Tibial artery (tissue), 4 donors: ENCODE data around the gene TSPAN4.

Experiments used
- DNase-seq, 2 donors: peaks; one replicate each; pipeline ENCODE4 v3.0.0-alpha.2; 2019
- H3K27ac ChIP-seq, 2 donors: fragments of 200-600 bp; sonication (generic) in 1 of 2; 1 replicate in 1 of 2; 2 replicates in 1 of 2; pipeline ENCODE4 v1.5.1; 2018 to 2019; ENCODE audit warnings: mild to moderate bottlenecking in 1 of 2
- H3K27me3 ChIP-seq, 2 donors: fragments of 200-600 bp; sonication (generic) in 1 of 2; one replicate each; pipeline versions ENCODE4 v1.5.1 to v1.6.0; 2016 to 2019
- H3K36me3 ChIP-seq, 3 donors: fragments of 200-600 bp; sonication (generic) in 2 of 3; one replicate each; pipeline ENCODE4 v1.5.1; 2016 to 2019; ENCODE audit warnings: mild to moderate bottlenecking in 2 of 3
- H3K4me1 ChIP-seq, 4 donors: fragments of 200-600 bp; sonication (generic) in 2 of 4; 1 replicate in 3 of 4; 2 replicates in 1 of 4; pipeline ENCODE4 v1.5.1; 2016 to 2019
- H3K4me3 ChIP-seq, 2 donors: fragments of 200-600 bp; sonication (generic) in 1 of 2; 1 replicate in 1 of 2; 2 replicates in 1 of 2; pipeline ENCODE4 v1.5.1; 2018 to 2019; ENCODE audit warnings: mild to moderate bottlenecking in 2 of 2
- H3K9me3 ChIP-seq, 3 donors: fragments of 200-600 bp; sonication (generic) in 1 of 3; one replicate each; pipeline ENCODE4 v1.5.1; 2016 to 2019
- intact Hi-C: fragments of 100-400 bp; cut with DNase I; formaldehyde crosslinking; loops from one replicate; pipeline ENCODE4 v1.15.0; 2023; ENCODE audit warnings: low total_unique reads
- TF ChIP-seq, protein P1 (sequence below), 2 experiments: fragments of 200-600 bp in 1 of 2; fragments of 450-650 bp in 1 of 2; IDR thresholded peaks; one replicate each; pipeline ENCODE4 v1.5.1; 2017 to 2019; ENCODE audit warnings: antibody characterized with exemption in 2 of 2, mild to moderate bottlenecking in 1 of 2, moderate library complexity in 1 of 2

TSPAN4 gene

DNA sequence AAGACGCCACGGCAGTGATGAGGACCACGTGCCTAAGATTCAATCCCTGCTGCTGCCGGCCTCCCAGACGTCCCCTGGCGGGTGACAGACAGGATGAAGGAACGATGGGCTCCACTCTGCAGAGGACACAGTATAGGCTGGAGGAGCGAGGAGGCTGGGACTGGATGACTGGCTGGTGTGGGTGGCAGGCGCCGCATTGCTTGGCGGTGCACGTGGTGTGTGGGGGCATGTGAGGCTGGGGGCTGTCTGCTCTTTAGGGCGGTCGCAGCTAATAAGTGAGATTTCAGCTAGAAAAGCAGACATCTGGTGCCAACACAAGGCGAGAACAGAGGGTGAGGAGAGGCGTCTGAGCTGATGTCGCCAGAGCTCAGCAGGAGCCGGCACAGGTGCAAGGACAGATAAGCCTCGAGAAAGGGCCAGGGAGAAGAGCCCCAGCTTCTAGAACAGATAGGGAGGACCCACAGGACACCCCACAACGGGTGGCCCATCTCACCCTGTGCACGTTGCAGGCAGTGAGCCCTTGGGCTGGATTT is 33.2 kb downstream of the TSPAN4 start:
- Histone ChIP-seq H3K4me3 (no peak overlapping the region), H3K27me3 (no peaks in the 10 kb centered on the region), H3K9me3 (no peaks in the 10 kb centered on the region), H3K27ac (no peak overlapping the region), H3K4me1 (no peaks in the 10 kb centered on the region), H3K36me3 (peaks cover 6 to 55% (median 15%) of the 10 kb centered on the region in 3 donors)
- no peak for DNase-seq
- TF ChIP-seq, protein P1, sequence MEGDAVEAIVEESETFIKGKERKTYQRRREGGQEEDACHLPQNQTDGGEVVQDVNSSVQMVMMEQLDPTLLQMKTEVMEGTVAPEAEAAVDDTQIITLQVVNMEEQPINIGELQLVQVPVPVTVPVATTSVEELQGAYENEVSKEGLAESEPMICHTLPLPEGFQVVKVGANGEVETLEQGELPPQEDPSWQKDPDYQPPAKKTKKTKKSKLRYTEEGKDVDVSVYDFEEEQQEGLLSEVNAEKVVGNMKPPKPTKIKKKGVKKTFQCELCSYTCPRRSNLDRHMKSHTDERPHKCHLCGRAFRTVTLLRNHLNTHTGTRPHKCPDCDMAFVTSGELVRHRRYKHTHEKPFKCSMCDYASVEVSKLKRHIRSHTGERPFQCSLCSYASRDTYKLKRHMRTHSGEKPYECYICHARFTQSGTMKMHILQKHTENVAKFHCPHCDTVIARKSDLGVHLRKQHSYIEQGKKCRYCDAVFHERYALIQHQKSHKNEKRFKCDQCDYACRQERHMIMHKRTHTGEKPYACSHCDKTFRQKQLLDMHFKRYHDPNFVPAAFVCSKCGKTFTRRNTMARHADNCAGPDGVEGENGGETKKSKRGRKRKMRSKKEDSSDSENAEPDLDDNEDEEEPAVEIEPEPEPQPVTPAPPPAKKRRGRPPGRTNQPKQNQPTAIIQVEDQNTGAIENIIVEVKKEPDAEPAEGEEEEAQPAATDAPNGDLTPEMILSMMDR (IDR thresholded peaks at IDR 0.05): no peak
- intact Hi-C loops: no loop called here

DNA sequence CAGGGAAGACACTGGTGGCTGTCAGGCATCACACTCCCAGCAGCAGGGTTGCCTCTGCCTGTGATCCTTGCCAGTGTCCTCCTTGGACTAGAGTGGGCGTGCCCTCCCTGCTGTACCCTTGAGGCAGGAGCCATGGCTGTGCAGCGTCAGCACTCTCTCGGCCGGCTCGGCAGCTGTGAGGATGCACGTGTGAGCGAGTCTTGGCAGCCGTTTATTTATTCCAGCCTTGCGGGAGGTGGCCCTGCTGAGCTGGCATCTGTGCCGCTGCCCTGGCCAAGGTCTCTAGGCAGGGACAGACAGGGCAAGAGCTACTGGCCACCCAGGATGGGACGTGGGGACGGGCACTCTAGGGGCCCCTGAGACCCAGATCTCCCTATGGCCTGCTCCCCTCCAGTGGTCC is 33.9 kb downstream of the TSPAN4 start:
- no peak overlapping the region for H3K27ac ChIP-seq
- no peak overlapping the region for H3K4me3 ChIP-seq
- H3K9me3 ChIP-seq: no peaks in the 10 kb centered on the region
- H3K4me1 ChIP-seq: no peaks in the 10 kb centered on the region
- TF ChIP-seq, protein P1 (IDR thresholded peaks at IDR 0.05): no peak
- intact Hi-C loops: no loop called here
- peaks cover 6 to 59% (median 15%) of the 10 kb centered on the region in 3 donors for H3K36me3 ChIP-seq
- no peak for DNase-seq
- no peaks in the 10 kb centered on the region for H3K27me3 ChIP-seq

DNA sequence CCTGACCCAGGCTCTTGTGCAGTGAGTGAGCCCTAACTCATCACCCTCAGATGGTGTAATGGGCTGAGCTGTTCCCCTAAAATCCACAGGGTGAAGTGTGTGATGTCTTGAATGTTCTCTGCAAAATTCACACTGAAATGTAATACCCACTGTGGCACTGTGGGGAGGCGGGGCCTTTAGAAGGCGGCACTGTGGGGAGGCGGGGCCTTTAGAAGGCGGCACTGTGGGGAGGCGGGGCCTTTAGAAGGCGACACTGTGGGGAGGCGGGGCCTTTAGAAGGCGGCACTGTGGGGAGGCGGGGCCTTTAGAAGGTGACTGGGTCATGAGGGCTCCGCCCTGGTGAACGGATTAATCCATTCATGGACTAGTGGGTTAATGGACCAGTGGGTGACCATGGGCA is 34.9 kb downstream of the TSPAN4 start:
- Histone ChIP-seq H3K4me1 (no peaks in the 10 kb centered on the region), H3K9me3 (no peaks in the 10 kb centered on the region), H3K4me3 (no peak overlapping the region), H3K27me3 (no peaks in the 10 kb centered on the region), H3K27ac (no peak overlapping the region), H3K36me3 (peaks cover 8 to 69% (median 17%) of the 10 kb centered on the region in 3 donors)
- TF ChIP-seq, protein P1 (IDR thresholded peaks at IDR 0.05): no peak
- intact Hi-C loops: no loop called here
- no peak for DNase-seq

DNA sequence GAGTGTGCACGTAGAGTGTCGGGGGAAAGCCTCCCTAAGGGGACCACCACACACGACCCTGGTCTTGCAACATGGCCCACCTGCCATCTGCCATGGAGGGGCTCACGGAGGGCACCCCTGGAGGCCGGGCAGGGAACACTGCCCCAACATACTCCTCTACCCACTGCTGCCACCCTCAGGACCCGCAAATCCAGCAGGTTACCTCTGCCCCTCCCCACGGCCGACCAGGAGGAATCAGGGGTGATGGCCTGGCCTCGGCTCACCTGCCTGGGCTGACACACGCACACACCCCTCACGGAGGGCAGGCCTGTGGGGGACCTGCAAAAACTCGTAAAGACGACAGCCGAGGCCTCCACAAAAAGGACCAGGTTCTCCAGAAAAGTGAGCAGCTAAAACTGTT is 37.8 kb downstream of the TSPAN4 start:
- Histone ChIP-seq H3K4me1 (no peaks in the 10 kb centered on the region), H3K36me3 (peaks cover 8 to 81% (median 26%) of the 10 kb centered on the region in 3 donors), H3K27me3 (no peaks in the 10 kb centered on the region), H3K27ac (no peak overlapping the region), H3K4me3 (no peak overlapping the region), H3K9me3 (no peaks in the 10 kb centered on the region)
- intact Hi-C loops: no loop called here
- TF ChIP-seq, protein P1 (IDR thresholded peaks at IDR 0.05): no peak
- no peak for DNase-seq

DNA sequence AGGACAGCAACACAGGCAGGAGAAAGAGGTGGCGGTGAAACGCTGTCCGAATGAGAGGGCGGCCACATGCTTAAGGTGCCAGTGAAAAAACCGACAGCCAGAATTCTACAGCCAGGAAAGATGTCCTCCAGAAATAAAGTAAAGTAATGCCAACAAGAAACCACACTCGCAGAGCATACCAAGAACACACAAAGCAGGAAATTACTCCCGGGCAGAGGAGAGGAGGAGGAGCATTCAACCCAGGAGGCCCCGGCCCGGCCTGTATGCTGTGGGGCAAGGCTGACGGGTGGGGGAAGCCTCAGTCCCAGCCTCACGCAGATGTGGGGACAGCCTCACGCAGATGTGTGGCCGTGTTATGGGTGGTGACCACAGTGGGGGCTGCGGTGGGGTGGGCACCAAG is 39.9 kb downstream of the TSPAN4 start:
- TF ChIP-seq, protein P1 (IDR thresholded peaks at IDR 0.05): no peak
- Histone ChIP-seq H3K27ac (no peak overlapping the region), H3K36me3 (peaks cover 11 to 85% (median 32%) of the 10 kb centered on the region in 3 donors), H3K4me3 (no peak overlapping the region), H3K9me3 (no peaks in the 10 kb centered on the region), H3K27me3 (no peaks in the 10 kb centered on the region), H3K4me1 (no peaks in the 10 kb centered on the region)
- DNase-seq: no peak
- intact Hi-C loops: no loop called here

DNA sequence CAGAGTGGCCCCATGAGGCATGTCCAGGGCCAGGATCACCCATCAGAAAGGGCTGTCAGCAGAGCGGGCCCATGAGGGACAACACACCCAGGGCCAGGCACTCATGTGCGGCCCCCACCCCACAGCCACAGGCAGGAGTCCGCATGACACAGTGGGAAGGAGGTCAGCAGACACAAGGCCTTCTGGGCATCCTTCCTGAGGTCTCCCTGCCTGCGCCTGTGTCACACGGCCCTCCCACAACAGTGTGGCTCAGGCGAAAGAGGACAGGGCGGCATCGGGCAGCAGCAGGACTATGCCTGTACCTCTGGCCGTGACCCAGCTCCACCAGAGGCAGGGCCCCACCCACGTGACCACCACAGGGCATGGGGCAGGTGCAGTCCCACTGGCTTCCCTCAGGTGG is 40.9 kb downstream of the TSPAN4 start:
- Histone ChIP-seq H3K4me3 (no peak overlapping the region), H3K9me3 (no peaks in the 10 kb centered on the region), H3K27ac (no peak overlapping the region), H3K27me3 (no peaks in the 10 kb centered on the region), H3K36me3 (peaks cover 11 to 94% (median 36%) of the 10 kb centered on the region in 3 donors), H3K4me1 (no peaks in the 10 kb centered on the region)
- intact Hi-C loops: no loop called here
- TF ChIP-seq, protein P1 (IDR thresholded peaks at IDR 0.05): no peak
- DNase-seq: no peak
